Right lobe of liver (tissue), 4 donors: Measurements from ENCODE around the gene PLEKHB2.

ENCODE experiments used
- CTCF ChIP-seq, 4 donors: fragments of 200-600 bp in 3 of 4; fragments of 450-650 bp in 1 of 4; IDR thresholded peaks; one replicate each; pipeline versions ENCODE4 v1.5.1 to v1.8.0; 2016 to 2022; ENCODE audit warnings: antibody characterized with exemption in 4 of 4, mild to moderate bottlenecking in 2 of 4
- POLR2A ChIP-seq: fragments of 450-650 bp; IDR thresholded peaks from one replicate; pipeline ENCODE4 v1.6.1; 2017; ENCODE audit warnings: antibody characterized with exemption, mild to moderate bottlenecking
- donor health status: DM: no; HTN: no; CAD: no.
- donor health status: DM: no; HTN: no; CAD: no.
- donor health status: DM: no; HTN: yes; CAD: no.

GRCh38 chr2:131155208-131155855, 50.2 kb downstream of the PLEKHB2 start:
- TF ChIP-seq CTCF (IDR thresholded peaks at IDR 0.05): no peak
- TF ChIP-seq POLR2A: no peak
